Liver (tissue), 3 donors: Measurements from ENCODE around the gene UQCR10.
A peak's percentile ranks its signal among the peaks of the same experiment; 100 is the strongest.

Experiments
- EGR1 ChIP-seq, 2 donors: IDR thresholded peaks; 2 replicates each; pipeline ENCODE4 v1.6.1; 2016 to 2018; ENCODE audit warnings: antibody characterized with exemption in 2 of 2, low read depth in 2 of 2
- FOXA1 ChIP-seq: IDR thresholded peaks from 2 replicates; pipeline ENCODE4 v1.6.1; 2016; ENCODE audit warnings: antibody characterized with exemption
- GABPA ChIP-seq, 2 donors: IDR thresholded peaks in 1 of 2; conservative IDR thresholded peaks in 1 of 2; 2 replicates each; pipeline ENCODE4 v1.6.1; 2016; ENCODE audit warnings: antibody characterized with exemption in 2 of 2, mild to moderate bottlenecking in 1 of 2, moderate library complexity in 1 of 2
- HNF4G ChIP-seq: IDR thresholded peaks from 2 replicates; pipeline ENCODE4 v1.6.1; 2016; ENCODE audit warnings: antibody characterized with exemption
- RAD21 ChIP-seq, 2 donors: IDR thresholded peaks; 2 replicates each; pipeline ENCODE4 v1.6.1; 2016; ENCODE audit warnings: antibody characterized with exemption in 2 of 2, mild to moderate bottlenecking in 2 of 2
- SP1 ChIP-seq: IDR thresholded peaks from 2 replicates; pipeline ENCODE4 v1.6.1; 2018; ENCODE audit warnings: antibody characterized with exemption, mild to moderate bottlenecking
- TF ChIP-seq, protein P1 (sequence below): fragments of 150-350 bp; IDR thresholded peaks from 2 replicates; pipeline ENCODE4 v1.5.1; 2017; ENCODE audit warnings: improper control_type of control experiment, low read depth, low read length; ENCODE audit not compliant: missing input control
- TF ChIP-seq, protein P2 (sequence below): IDR thresholded peaks from 2 replicates; pipeline ENCODE4 v1.6.1; 2016; ENCODE audit warnings: antibody characterized with exemption, mild to moderate bottlenecking
- donor health status: healthy.
- donor health status: healthy.

- TF ChIP-seq, protein P1, sequence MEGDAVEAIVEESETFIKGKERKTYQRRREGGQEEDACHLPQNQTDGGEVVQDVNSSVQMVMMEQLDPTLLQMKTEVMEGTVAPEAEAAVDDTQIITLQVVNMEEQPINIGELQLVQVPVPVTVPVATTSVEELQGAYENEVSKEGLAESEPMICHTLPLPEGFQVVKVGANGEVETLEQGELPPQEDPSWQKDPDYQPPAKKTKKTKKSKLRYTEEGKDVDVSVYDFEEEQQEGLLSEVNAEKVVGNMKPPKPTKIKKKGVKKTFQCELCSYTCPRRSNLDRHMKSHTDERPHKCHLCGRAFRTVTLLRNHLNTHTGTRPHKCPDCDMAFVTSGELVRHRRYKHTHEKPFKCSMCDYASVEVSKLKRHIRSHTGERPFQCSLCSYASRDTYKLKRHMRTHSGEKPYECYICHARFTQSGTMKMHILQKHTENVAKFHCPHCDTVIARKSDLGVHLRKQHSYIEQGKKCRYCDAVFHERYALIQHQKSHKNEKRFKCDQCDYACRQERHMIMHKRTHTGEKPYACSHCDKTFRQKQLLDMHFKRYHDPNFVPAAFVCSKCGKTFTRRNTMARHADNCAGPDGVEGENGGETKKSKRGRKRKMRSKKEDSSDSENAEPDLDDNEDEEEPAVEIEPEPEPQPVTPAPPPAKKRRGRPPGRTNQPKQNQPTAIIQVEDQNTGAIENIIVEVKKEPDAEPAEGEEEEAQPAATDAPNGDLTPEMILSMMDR = peak; percentile 33
- TF ChIP-seq RAD21 (IDR thresholded peaks at IDR 0.05) (peak; percentile 71 to 79), FOXA1 (no peak), SP1 (no peak), HNF4G (no peak), GABPA (IDR thresholded peaks at IDR 0.05 in 1 of 2, conservative IDR thresholded peaks at IDR 0.05 in 1 of 2) (no peak), EGR1 (IDR thresholded peaks at IDR 0.05; ENCODE audit: low read depth in 2 of 2) (no peak)
- TF ChIP-seq, protein P2, sequence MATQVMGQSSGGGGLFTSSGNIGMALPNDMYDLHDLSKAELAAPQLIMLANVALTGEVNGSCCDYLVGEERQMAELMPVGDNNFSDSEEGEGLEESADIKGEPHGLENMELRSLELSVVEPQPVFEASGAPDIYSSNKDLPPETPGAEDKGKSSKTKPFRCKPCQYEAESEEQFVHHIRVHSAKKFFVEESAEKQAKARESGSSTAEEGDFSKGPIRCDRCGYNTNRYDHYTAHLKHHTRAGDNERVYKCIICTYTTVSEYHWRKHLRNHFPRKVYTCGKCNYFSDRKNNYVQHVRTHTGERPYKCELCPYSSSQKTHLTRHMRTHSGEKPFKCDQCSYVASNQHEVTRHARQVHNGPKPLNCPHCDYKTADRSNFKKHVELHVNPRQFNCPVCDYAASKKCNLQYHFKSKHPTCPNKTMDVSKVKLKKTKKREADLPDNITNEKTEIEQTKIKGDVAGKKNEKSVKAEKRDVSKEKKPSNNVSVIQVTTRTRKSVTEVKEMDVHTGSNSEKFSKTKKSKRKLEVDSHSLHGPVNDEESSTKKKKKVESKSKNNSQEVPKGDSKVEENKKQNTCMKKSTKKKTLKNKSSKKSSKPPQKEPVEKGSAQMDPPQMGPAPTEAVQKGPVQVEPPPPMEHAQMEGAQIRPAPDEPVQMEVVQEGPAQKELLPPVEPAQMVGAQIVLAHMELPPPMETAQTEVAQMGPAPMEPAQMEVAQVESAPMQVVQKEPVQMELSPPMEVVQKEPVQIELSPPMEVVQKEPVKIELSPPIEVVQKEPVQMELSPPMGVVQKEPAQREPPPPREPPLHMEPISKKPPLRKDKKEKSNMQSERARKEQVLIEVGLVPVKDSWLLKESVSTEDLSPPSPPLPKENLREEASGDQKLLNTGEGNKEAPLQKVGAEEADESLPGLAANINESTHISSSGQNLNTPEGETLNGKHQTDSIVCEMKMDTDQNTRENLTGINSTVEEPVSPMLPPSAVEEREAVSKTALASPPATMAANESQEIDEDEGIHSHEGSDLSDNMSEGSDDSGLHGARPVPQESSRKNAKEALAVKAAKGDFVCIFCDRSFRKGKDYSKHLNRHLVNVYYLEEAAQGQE = no peak
These were observed 5.0 kb downstream of the UQCR10 start for GRCh38 chr22:29772170-29772641.
